Osteocyte (in vitro differentiated cells): Measurements from ENCODE around the gene CAMK1D. TPM values are rescaled to one million over a fixed set of nuclear protein-coding genes. Genes with fewer than 3 reads are reported as not detected.

ENCODE experiments used
- DNase-seq: peaks from one replicate; pipeline ENCODE4 v3.0.0; 2021; ENCODE audit warnings: mixed read lengths; ENCODE audit not compliant: unreplicated experiment; ENCODE audit errors: extremely low spot score
- H3K27ac Mint-ChIP-seq: one replicate; pipeline ENCODE4 v1.8.0; 2021; ENCODE audit warnings: mild to moderate bottlenecking, mixed read lengths; ENCODE audit not compliant: unreplicated experiment
- H3K27me3 Mint-ChIP-seq: one replicate; pipeline ENCODE4 v1.8.0; 2021; ENCODE audit warnings: mixed read lengths; ENCODE audit not compliant: unreplicated experiment
- H3K36me3 Mint-ChIP-seq: one replicate; pipeline ENCODE4 v1.8.0; 2021; ENCODE audit warnings: mixed read lengths; ENCODE audit not compliant: unreplicated experiment
- H3K4me1 Mint-ChIP-seq: one replicate; pipeline ENCODE4 v1.8.0; 2021; ENCODE audit warnings: mixed read lengths; ENCODE audit not compliant: unreplicated experiment
- H3K4me3 Mint-ChIP-seq: one replicate; pipeline ENCODE4 v1.8.0; 2021; ENCODE audit warnings: mild to moderate bottlenecking, moderate library complexity, mixed read lengths; ENCODE audit not compliant: unreplicated experiment
- H3K9me3 Mint-ChIP-seq: one replicate; pipeline ENCODE4 v1.8.0; 2021; ENCODE audit warnings: mixed read lengths; ENCODE audit not compliant: unreplicated experiment
- total RNA-seq: library from RNA; stranded (reverse); gene quantifications from 2 replicates; pipeline ENCODE4 v1.2.1, GENCODE V29; 2021
- TF ChIP-seq, protein P1 (sequence below): fragments of 200-600 bp; sonication (generic); IDR thresholded peaks from 2 replicates; pipeline ENCODE4 v1.5.0; 2021; ENCODE audit warnings: antibody characterized with exemption, mild to moderate bottlenecking, moderate library complexity

The CAMK1D gene
- total RNA-seq, 1 donor from 2014 or later = 13.7 TPM

DNA sequence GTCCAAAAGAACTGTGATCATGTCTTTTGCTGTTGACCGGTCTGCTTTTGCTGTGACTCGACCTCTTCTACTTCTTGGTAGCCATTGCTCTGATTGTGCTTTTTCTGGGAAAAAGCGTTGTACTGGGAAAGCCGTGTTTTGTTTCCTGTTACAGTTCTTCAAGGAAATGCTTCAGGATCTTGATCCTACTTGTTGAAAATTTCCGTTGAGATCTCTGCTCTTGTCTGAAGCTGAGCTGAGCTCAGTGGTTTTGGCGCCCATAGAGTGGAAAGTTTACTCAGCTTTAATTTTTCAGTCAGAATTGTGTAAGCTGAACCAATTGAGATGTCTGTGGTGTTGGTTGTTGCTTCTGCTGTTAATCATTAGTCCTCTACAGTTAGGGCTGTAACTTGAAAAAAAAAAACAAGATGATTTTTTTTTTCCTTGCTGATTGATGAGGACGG is 349.9 kb downstream of the CAMK1D start:
- no peaks in the 10 kb centered on the region for H3K27me3 Mint-ChIP-seq
- H3K9me3 Mint-ChIP-seq = peaks cover 4% of the 10 kb centered on the region
- peaks cover 56% of the 10 kb centered on the region for H3K4me1 Mint-ChIP-seq
- no peak overlapping the region for H3K4me3 Mint-ChIP-seq
- no peak for DNase-seq
- TF ChIP-seq, protein P1, sequence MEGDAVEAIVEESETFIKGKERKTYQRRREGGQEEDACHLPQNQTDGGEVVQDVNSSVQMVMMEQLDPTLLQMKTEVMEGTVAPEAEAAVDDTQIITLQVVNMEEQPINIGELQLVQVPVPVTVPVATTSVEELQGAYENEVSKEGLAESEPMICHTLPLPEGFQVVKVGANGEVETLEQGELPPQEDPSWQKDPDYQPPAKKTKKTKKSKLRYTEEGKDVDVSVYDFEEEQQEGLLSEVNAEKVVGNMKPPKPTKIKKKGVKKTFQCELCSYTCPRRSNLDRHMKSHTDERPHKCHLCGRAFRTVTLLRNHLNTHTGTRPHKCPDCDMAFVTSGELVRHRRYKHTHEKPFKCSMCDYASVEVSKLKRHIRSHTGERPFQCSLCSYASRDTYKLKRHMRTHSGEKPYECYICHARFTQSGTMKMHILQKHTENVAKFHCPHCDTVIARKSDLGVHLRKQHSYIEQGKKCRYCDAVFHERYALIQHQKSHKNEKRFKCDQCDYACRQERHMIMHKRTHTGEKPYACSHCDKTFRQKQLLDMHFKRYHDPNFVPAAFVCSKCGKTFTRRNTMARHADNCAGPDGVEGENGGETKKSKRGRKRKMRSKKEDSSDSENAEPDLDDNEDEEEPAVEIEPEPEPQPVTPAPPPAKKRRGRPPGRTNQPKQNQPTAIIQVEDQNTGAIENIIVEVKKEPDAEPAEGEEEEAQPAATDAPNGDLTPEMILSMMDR = no peak
- H3K36me3 Mint-ChIP-seq = no peaks in the 10 kb centered on the region
- H3K27ac Mint-ChIP-seq = peak overlapping the region; percentile 76

DNA sequence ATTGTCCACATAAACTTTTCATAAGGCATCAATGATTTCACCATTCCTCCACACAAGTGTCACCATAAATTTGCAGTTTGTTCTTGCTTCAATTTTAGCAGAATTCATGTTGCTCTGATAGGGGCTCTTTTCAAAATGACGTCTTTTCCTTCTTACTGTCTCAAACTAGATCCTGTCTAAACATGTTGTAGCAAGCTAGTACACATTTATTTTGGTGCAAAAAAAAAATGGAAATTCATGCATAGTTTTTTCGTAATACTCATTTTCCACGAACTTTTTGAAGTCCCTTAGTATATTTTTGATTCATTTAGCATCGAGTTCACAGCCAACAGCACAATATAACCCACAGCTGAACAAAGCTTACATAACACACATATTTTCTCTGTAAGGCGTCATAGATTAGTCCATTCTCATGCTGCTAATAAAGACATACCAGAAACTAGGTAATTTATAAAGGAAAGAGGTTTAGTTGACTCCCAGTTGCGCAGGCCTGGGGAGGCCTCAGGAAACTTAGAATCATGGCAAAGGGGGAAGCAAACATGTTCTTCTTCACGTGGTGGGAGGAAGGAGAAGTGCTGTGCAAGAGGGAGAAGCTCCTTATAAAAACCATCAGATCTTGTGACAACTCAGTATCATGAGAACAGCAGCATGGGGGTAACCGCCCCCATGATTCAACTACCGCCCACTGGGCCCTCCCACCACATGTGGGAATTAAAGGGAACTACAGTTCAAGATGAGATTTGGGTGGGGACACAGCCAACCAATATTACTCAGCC is 350.6 kb downstream of the CAMK1D start:
- no peak overlapping the region for H3K4me3 Mint-ChIP-seq
- TF ChIP-seq, protein P1 = no peak
- H3K27me3 Mint-ChIP-seq = no peaks in the 10 kb centered on the region
- DNase-seq = no peak
- H3K36me3 Mint-ChIP-seq = no peaks in the 10 kb centered on the region
- peaks cover 63% of the 10 kb centered on the region for H3K4me1 Mint-ChIP-seq
- peaks cover 4% of the 10 kb centered on the region for H3K9me3 Mint-ChIP-seq
- peak overlapping the region; percentile 76 for H3K27ac Mint-ChIP-seq

DNA sequence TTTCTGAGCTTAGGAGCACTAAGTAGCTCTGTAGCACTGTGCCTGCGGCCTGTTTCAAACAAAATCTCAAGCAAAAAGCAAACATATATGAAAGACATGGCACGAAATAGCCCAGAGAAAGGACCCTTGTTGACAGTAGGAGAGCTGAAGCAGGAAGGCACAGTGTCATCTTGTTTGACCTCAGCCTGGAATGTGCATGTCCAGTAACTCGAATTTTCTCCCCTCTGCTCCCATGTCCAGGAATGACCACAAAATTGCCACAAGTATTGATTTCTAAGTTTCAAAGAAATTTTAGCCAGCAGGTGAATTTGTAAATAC is 351.2 kb downstream of the CAMK1D start:
- Mint-ChIP-seq H3K27ac (peak overlapping the region; percentile 76), H3K36me3 (no peaks in the 10 kb centered on the region), H3K9me3 (peaks cover 4% of the 10 kb centered on the region), H3K4me1 (peaks cover 65% of the 10 kb centered on the region), H3K27me3 (no peaks in the 10 kb centered on the region), H3K4me3 (no peak overlapping the region)
- TF ChIP-seq, protein P1 = no peak
- no peak for DNase-seq

DNA sequence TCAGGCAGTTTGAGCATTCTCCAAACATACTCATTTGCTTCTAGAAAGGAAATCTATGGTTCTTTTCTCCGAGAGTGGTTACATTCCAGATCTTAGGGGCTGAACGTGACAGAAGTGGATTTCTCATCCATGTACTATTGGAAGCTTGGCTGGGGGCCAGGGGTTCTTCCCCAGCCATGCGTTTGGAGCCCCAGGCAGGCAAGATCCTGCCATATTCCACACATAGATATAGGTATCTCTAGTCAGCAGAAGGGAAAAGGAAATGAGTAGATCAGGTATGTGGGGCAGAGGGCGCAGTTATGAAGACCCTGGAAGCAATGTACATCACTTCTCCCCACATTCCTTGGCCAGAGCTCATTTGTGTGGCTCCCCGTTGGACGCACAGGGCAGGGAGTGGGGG is 352.3 kb downstream of the CAMK1D start:
- no peak overlapping the region for H3K4me3 Mint-ChIP-seq
- TF ChIP-seq, protein P1 = no peak
- no peaks in the 10 kb centered on the region for H3K36me3 Mint-ChIP-seq
- no peaks in the 10 kb centered on the region for H3K27me3 Mint-ChIP-seq
- H3K4me1 Mint-ChIP-seq = peaks cover 76% of the 10 kb centered on the region
- peak overlapping the region; percentile 78 for H3K27ac Mint-ChIP-seq
- H3K9me3 Mint-ChIP-seq = peaks cover 4% of the 10 kb centered on the region
- DNase-seq = no peak

DNA sequence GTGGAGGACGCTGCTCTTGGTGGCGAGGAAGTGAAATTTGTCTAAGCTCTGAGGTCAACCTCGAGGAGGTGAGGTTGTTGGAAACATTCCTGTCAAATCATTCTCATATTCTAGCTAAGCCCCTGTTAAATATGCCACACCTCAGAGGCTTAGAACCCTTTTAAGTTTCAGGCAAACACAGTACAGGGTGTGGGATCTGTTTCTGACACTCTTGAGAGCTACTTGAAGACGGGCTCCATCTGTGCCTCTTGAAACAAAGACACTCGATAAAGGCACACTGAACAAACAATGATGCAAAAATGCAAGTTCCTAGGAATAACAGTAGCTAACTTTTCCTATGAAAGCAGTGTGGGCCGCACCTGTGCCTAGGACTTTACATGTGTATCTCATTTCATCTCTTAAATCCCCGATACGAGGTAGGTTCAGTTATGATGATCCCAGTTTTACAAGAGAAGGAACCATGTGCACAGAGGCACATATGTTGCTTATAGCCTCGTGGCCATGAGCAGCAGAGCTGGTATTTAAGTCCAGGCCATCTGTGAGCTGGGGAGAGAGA is 352.9 kb downstream of the CAMK1D start:
- Mint-ChIP-seq H3K4me3 (no peak overlapping the region), H3K4me1 (peaks cover 82% of the 10 kb centered on the region), H3K9me3 (peaks cover 4% of the 10 kb centered on the region), H3K27me3 (no peaks in the 10 kb centered on the region), H3K36me3 (no peaks in the 10 kb centered on the region), H3K27ac (peak overlapping the region; percentile 78)
- TF ChIP-seq, protein P1 = no peak
- no peak for DNase-seq
